Stimulated activated CD4-positive, alpha-beta T cell treated with anti-CD3 and anti-CD28 coated beads, Interleukin-12 subunit alpha, Interleukin-12 subunit beta, amount 100 ng/mL, for 24 hours (primary cell): ENCODE data around the gene WSCD1.

Experiments
- DNase-seq, 2 experiments: peaks; one replicate each; pipeline ENCODE4 v3.0.0-alpha.2; 2020; ENCODE audit warnings: low read depth in 2 of 2

The WSCD1 gene

GRCh38 chr17:6061290-6061689 is 8.9 kb upstream of the WSCD1 start:
- DNase-seq: no peak

- no peak for DNase-seq
Observed at GRCh38 chr17:6064868-6065267, 5.3 kb upstream of the WSCD1 start.

GRCh38 chr17:6065351-6065750 is 4.8 kb upstream of the WSCD1 start:
- DNase-seq: no peak

GRCh38 chr17:6066183-6066948 is 3.8 kb upstream of the WSCD1 start:
- DNase-seq: no peak

- no peak for DNase-seq
Observed at GRCh38 chr17:6067060-6067459, 3.1 kb upstream of the WSCD1 start.

- DNase-seq: no peak
Observed at GRCh38 chr17:6070430-6070912, 292 bp downstream of the WSCD1 start.

- no peak for DNase-seq
Observed at GRCh38 chr17:6070913-6071511, 833 bp downstream of the WSCD1 start.

- no peak for DNase-seq
Observed at GRCh38 chr17:6071528-6072065, 1.4 kb downstream of the WSCD1 start.

GRCh38 chr17:6072157-6072556 is 2.0 kb downstream of the WSCD1 start:
- no peak for DNase-seq

- no peak for DNase-seq
Observed at GRCh38 chr17:6072611-6073010, 2.4 kb downstream of the WSCD1 start.

GRCh38 chr17:6073620-6074019 is 3.4 kb downstream of the WSCD1 start:
- DNase-seq: no peak

- DNase-seq: no peak
Observed at GRCh38 chr17:6075050-6075449, 4.9 kb downstream of the WSCD1 start.

- DNase-seq: no peak
Observed at GRCh38 chr17:6075845-6076244, 5.7 kb downstream of the WSCD1 start.

GRCh38 chr17:6077752-6078151 is 7.6 kb downstream of the WSCD1 start:
- DNase-seq: no peak

GRCh38 chr17:6078458-6078871 is 8.3 kb downstream of the WSCD1 start:
- DNase-seq: no peak

- DNase-seq: no peak
Observed at GRCh38 chr17:6079155-6079888, 9.1 kb downstream of the WSCD1 start.

GRCh38 chr17:6079960-6080359 is 9.8 kb downstream of the WSCD1 start:
- no peak for DNase-seq

GRCh38 chr17:6080711-6081430 is 10.7 kb downstream of the WSCD1 start:
- no peak for DNase-seq

GRCh38 chr17:6082335-6082734 is 12.2 kb downstream of the WSCD1 start:
- DNase-seq: no peak

- no peak for DNase-seq
Observed at GRCh38 chr17:6084311-6085161, 14.4 kb downstream of the WSCD1 start.

GRCh38 chr17:6085812-6086211 is 15.6 kb downstream of the WSCD1 start:
- DNase-seq: no peak
